IPS-20b (cell line): ENCODE data around the gene MAP2K7.
A peak's percentile ranks its signal among the peaks of the same experiment; 100 is the strongest.

Experiments used
- H3K27ac ChIP-seq: one replicate; pipeline ENCODE4 v1.5.1; 2013; ENCODE audit warnings: low read length
- H3K27me3 ChIP-seq: 2 replicates; pipeline ENCODE4 v1.6.1; 2013; ENCODE audit warnings: mild to moderate bottlenecking, low read length, inconsistent platforms; ENCODE audit not compliant: insufficient read depth
- H3K36me3 ChIP-seq: 2 replicates; pipeline ENCODE4 v1.6.1; 2013; ENCODE audit warnings: low read depth, mild to moderate bottlenecking, inconsistent platforms, low read length, moderate library complexity; ENCODE audit not compliant: insufficient read depth
- H3K4me1 ChIP-seq: 2 replicates; pipeline ENCODE4 v1.6.1; 2013; ENCODE audit warnings: mild to moderate bottlenecking, control low read depth, inconsistent platforms, low read length, moderate library complexity; ENCODE audit not compliant: insufficient read depth
- H3K4me3 ChIP-seq: 2 replicates; pipeline ENCODE4 v1.5.1; 2013; ENCODE audit warnings: mild to moderate bottlenecking, low read length, inconsistent platforms
- H3K9ac ChIP-seq: 2 replicates; pipeline ENCODE4 v1.6.1; 2013; ENCODE audit warnings: low read depth, mild to moderate bottlenecking, inconsistent platforms, low read length, moderate library complexity
- H3K9me3 ChIP-seq: 2 replicates; pipeline ENCODE4 v1.6.1; 2013; ENCODE audit warnings: mild to moderate bottlenecking, low read depth, low read length, inconsistent platforms; ENCODE audit not compliant: insufficient read depth

MAP2K7 gene

GRCh38 chr19:7869453-7869909, 34.2 kb upstream of the MAP2K7 start:
- Histone ChIP-seq H3K27ac (no peak overlapping the region), H3K36me3 (no peaks in the 10 kb centered on the region), H3K4me1 (no peaks in the 10 kb centered on the region; the same call in 1 of the 2 replicates), H3K27me3 (peaks cover 51% of the 10 kb centered on the region), H3K4me3 (peak overlapping the region; percentile 40; the same call in 1 of the 2 replicates), H3K9me3 (no peaks in the 10 kb centered on the region), H3K9ac (no peak overlapping the region)

- Histone ChIP-seq H3K36me3 (no peaks in the 10 kb centered on the region), H3K9me3 (no peaks in the 10 kb centered on the region), H3K4me3 (peak overlapping the region; percentile 40; the same call in 1 of the 2 replicates), H3K9ac (no peak overlapping the region), H3K27me3 (peaks cover 46% of the 10 kb centered on the region), H3K4me1 (no peaks in the 10 kb centered on the region; the same call in 1 of the 2 replicates), H3K27ac (no peak overlapping the region)
These were observed 33.7 kb upstream of the MAP2K7 start for GRCh38 chr19:7869910-7870511.

- no peak overlapping the region for H3K4me3 ChIP-seq
- H3K36me3 ChIP-seq, result no peaks in the 10 kb centered on the region
- peaks cover 38% of the 10 kb centered on the region for H3K27me3 ChIP-seq
- no peaks in the 10 kb centered on the region; the same call in 1 of the 2 replicates for H3K4me1 ChIP-seq
- no peak overlapping the region; the same call in 1 of the 2 replicates for H3K9ac ChIP-seq
- H3K9me3 ChIP-seq, result no peaks in the 10 kb centered on the region
- H3K27ac ChIP-seq, result no peak overlapping the region
These were observed 32.9 kb upstream of the MAP2K7 start for GRCh38 chr19:7870571-7871436.

- Histone ChIP-seq H3K4me3 (peak overlapping the region; percentile 50), H3K4me1 (no peaks in the 10 kb centered on the region; the same call in 1 of the 2 replicates), H3K9me3 (no peaks in the 10 kb centered on the region), H3K27ac (peak overlapping the region; percentile 27), H3K9ac (peak overlapping the region; percentile 2; the same call in 1 of the 2 replicates), H3K27me3 (peaks cover 29% of the 10 kb centered on the region), H3K36me3 (no peaks in the 10 kb centered on the region)
These were observed 32.0 kb upstream of the MAP2K7 start for GRCh38 chr19:7871437-7872305.

GRCh38 chr19:7872306-7873204, 31.1 kb upstream of the MAP2K7 start:
- Histone ChIP-seq H3K9ac (no peak overlapping the region), H3K4me1 (no peaks in the 10 kb centered on the region; the same call in 1 of the 2 replicates)

GRCh38 chr19:7873304-7874075, 30.2 kb upstream of the MAP2K7 start:
- no peaks in the 10 kb centered on the region; the same call in 1 of the 2 replicates for H3K4me1 ChIP-seq
- peak overlapping the region; percentile 78 for H3K4me3 ChIP-seq
- no peaks in the 10 kb centered on the region for H3K36me3 ChIP-seq
- peaks cover 14% of the 10 kb centered on the region for H3K27me3 ChIP-seq
- peak overlapping the region; percentile 75; the same call in 1 of the 2 replicates for H3K9ac ChIP-seq
- H3K27ac ChIP-seq, result no peak overlapping the region
- H3K9me3 ChIP-seq, result no peaks in the 10 kb centered on the region

More at GRCh38 chr19:7872306-7873204, 31.1 kb upstream of the MAP2K7 start:
- Histone ChIP-seq H3K27me3 (peaks cover 20% of the 10 kb centered on the region), H3K4me3 (peak overlapping the region; percentile 78; the same call in 1 of the 2 replicates), H3K27ac (no peak overlapping the region), H3K36me3 (no peaks in the 10 kb centered on the region), H3K9me3 (no peaks in the 10 kb centered on the region)

GRCh38 chr19:7874076-7874896, 29.4 kb upstream of the MAP2K7 start, which contains the start of gene PRR36:
Gene PRR36 (minus strand): TSS chr19:7874390. CDS start chr19:7873689, 701 bp downstream.
- Histone ChIP-seq H3K4me1 (no peaks in the 10 kb centered on the region; the same call in 1 of the 2 replicates), H3K27me3 (peaks cover 14% of the 10 kb centered on the region), H3K27ac (no peak within 1 kb of the TSS), H3K9ac (peak within 1 kb of the TSS; percentile 75; the same call in 1 of the 2 replicates), H3K9me3 (no peaks in the 10 kb centered on the region), H3K4me3 (peak within 1 kb of the TSS; percentile 78), H3K36me3 (no peaks in the 10 kb centered on the region)

GRCh38 chr19:7874897-7875273, 28.8 kb upstream of the MAP2K7 start:
- peaks cover 14% of the 10 kb centered on the region for H3K27me3 ChIP-seq
- no peak overlapping the region for H3K27ac ChIP-seq
- H3K4me3 ChIP-seq, result peak overlapping the region; percentile 78; the same call in 1 of the 2 replicates
- no peaks in the 10 kb centered on the region; the same call in 1 of the 2 replicates for H3K4me1 ChIP-seq
- H3K9ac ChIP-seq, result peak overlapping the region; percentile 56; the same call in 1 of the 2 replicates
- no peaks in the 10 kb centered on the region for H3K9me3 ChIP-seq
- no peaks in the 10 kb centered on the region for H3K36me3 ChIP-seq

GRCh38 chr19:7877249-7877836, 26.3 kb upstream of the MAP2K7 start:
- H3K9ac ChIP-seq, result no peak overlapping the region
- H3K9me3 ChIP-seq, result no peaks in the 10 kb centered on the region
- no peaks in the 10 kb centered on the region for H3K36me3 ChIP-seq
- H3K27ac ChIP-seq, result no peak overlapping the region
- no peak overlapping the region for H3K4me3 ChIP-seq
- H3K4me1 ChIP-seq, result no peaks in the 10 kb centered on the region
- H3K27me3 ChIP-seq, result peaks cover 14% of the 10 kb centered on the region
